ENCODE data around the gene TOM1L2. TPM values are rescaled to one million over a fixed set of nuclear protein-coding genes. Genes with fewer than 3 reads are reported as not detected.

The TOM1L2 gene
- total RNA-seq, 1 donor from 2014 or later, result 4.3 TPM

- Mint-ChIP-seq H3K27ac (no peak overlapping the region), H3K4me1 (peaks cover 1% of the 10 kb centered on the region), H3K36me3 (peaks cover 8% of the 10 kb centered on the region), H3K27me3 (ENCODE audit: insufficient read depth, low read depth) (no peaks in the 10 kb centered on the region), H3K9me3 (peaks cover 2% of the 10 kb centered on the region), H3K4me3 (no peak overlapping the region)
- no peaks in the 10 kb centered on the region for H3K9me3 ChIP-seq (ENCODE audit: low read depth)
- DNase-seq (ENCODE audit: low spot score), result no peak
- no peak overlapping the region for H3K9ac ChIP-seq
- no peaks in the 10 kb centered on the region for H3F3A ChIP-seq (ENCODE audit: low read depth)
- H3K4me1 ChIP-seq, result no peaks in the 10 kb centered on the region
- H3K4me3 ChIP-seq, result no peak overlapping the region
- no peaks in the 10 kb centered on the region for H4K20me1 ChIP-seq (ENCODE audit: low read depth)
- no peak overlapping the region for H3K27ac ChIP-seq
- no peaks in the 10 kb centered on the region for H3K36me3 ChIP-seq
- no peaks in the 10 kb centered on the region for H3K27me3 ChIP-seq
- H2AFZ ChIP-seq (replicated peaks), result no peak overlapping the region
- TF ChIP-seq EZH2phosphoT487 (IDR thresholded peaks at IDR 0.05) (no peak), EZH2 (IDR thresholded peaks at IDR 0.05) (no peak), CTCF (IDR thresholded peaks at IDR 0.05) (no peak)
- no peak overlapping the region for H3K4me2 ChIP-seq
- H3K79me2 ChIP-seq (ENCODE audit: low read depth), result no peaks in the 10 kb centered on the region
Observed at GRCh38 chr17:18011286-18011685, 39.1 kb upstream of the TOM1L2 start.

- H3K27me3 ChIP-seq, result no peaks in the 10 kb centered on the region
- no peaks in the 10 kb centered on the region for H3F3A ChIP-seq (ENCODE audit: low read depth)
- no peaks in the 10 kb centered on the region for H3K79me2 ChIP-seq (ENCODE audit: low read depth)
- H3K9me3 ChIP-seq (ENCODE audit: low read depth), result no peaks in the 10 kb centered on the region
- H3K9ac ChIP-seq, result no peak overlapping the region
- Mint-ChIP-seq H3K9me3 (peaks cover 2% of the 10 kb centered on the region), H3K4me3 (no peak overlapping the region), H3K36me3 (peaks cover 5% of the 10 kb centered on the region), H3K4me1 (peaks cover 6% of the 10 kb centered on the region), H3K27ac (no peak overlapping the region), H3K27me3 (ENCODE audit: insufficient read depth, low read depth) (no peaks in the 10 kb centered on the region)
- no peaks in the 10 kb centered on the region for H3K4me1 ChIP-seq
- no peak overlapping the region for H2AFZ ChIP-seq (replicated peaks)
- H3K4me2 ChIP-seq, result no peak overlapping the region
- H3K36me3 ChIP-seq, result no peaks in the 10 kb centered on the region
- no peak overlapping the region for H3K27ac ChIP-seq
- H3K4me3 ChIP-seq, result no peak overlapping the region
- no peak for DNase-seq (ENCODE audit: low spot score)
- TF ChIP-seq EZH2 (IDR thresholded peaks at IDR 0.05), result no peak
- TF ChIP-seq EZH2phosphoT487 (IDR thresholded peaks at IDR 0.05), result no peak
- TF ChIP-seq CTCF (IDR thresholded peaks at IDR 0.05), result no peak
- no peaks in the 10 kb centered on the region for H4K20me1 ChIP-seq (ENCODE audit: low read depth)
Observed at GRCh38 chr17:18009609-18010420, 37.6 kb upstream of the TOM1L2 start.

GRCh38 chr17:18008496-18009268 is 36.5 kb upstream of the TOM1L2 start:
- no peak for TF ChIP-seq EZH2phosphoT487 (IDR thresholded peaks at IDR 0.05)
- no peak for TF ChIP-seq EZH2 (IDR thresholded peaks at IDR 0.05)
- TF ChIP-seq CTCF (IDR thresholded peaks at IDR 0.05), result no peak
- Histone ChIP-seq H3K9ac (no peak overlapping the region), H3K4me1 (no peaks in the 10 kb centered on the region), H3K4me3 (no peak overlapping the region), H3K4me2 (no peak overlapping the region), H3K79me2 (ENCODE audit: low read depth) (no peaks in the 10 kb centered on the region), H2AFZ (replicated peaks) (no peak overlapping the region), H3K9me3 (ENCODE audit: low read depth) (no peaks in the 10 kb centered on the region), H3K36me3 (no peaks in the 10 kb centered on the region), H3F3A (ENCODE audit: low read depth) (no peaks in the 10 kb centered on the region), H3K27ac (no peak overlapping the region), H4K20me1 (ENCODE audit: low read depth) (no peaks in the 10 kb centered on the region), H3K27me3 (no peaks in the 10 kb centered on the region)
- no peak for DNase-seq (ENCODE audit: low spot score)
- Mint-ChIP-seq H3K4me1 (peaks cover 6% of the 10 kb centered on the region), H3K36me3 (peaks cover 5% of the 10 kb centered on the region), H3K27ac (peak overlapping the region; percentile 79), H3K9me3 (peaks cover 2% of the 10 kb centered on the region), H3K4me3 (no peak overlapping the region), H3K27me3 (ENCODE audit: insufficient read depth, low read depth) (no peaks in the 10 kb centered on the region)
